ENCODE data around the gene ETS1. TPM values are rescaled to one million over a fixed set of nuclear protein-coding genes. Genes with fewer than 3 reads are reported as not detected.

ETS1 gene
- total RNA-seq, 1 experiment from 2014 or later, result 29.9 TPM

- no peak overlapping the region for H3T11ph ChIP-seq (ENCODE audit: low read length)
- H3K4ac ChIP-seq (ENCODE audit: low read depth, low read length), result no peak overlapping the region
- H4K8ac ChIP-seq (replicated peaks; ENCODE audit: insufficient read length, low read depth, low read length), result no peak overlapping the region
- H2BK120ac ChIP-seq (ENCODE audit: low read depth, low read length, poor library complexity, severe bottlenecking), result no peak overlapping the region
- no peak overlapping the region for H2BK20ac ChIP-seq (ENCODE audit: low read depth, low read length, poor library complexity, severe bottlenecking)
- no peak overlapping the region for H3K23ac ChIP-seq (ENCODE audit: insufficient read length, low read depth, low read length)
- no peak overlapping the region for H4K5ac ChIP-seq (ENCODE audit: insufficient read length, low read depth, low read length)
- H3K36me3 Mint-ChIP-seq (ENCODE audit: insufficient read depth in 1 of 3, low read depth in 3 of 3), result no peaks in the 10 kb centered on the region
- H3K79me1 ChIP-seq (ENCODE audit: insufficient read depth, low read depth, low read length, poor library complexity, severe bottlenecking), result no peaks in the 10 kb centered on the region
- no peaks in the 10 kb centered on the region for H3K23me2 ChIP-seq (ENCODE audit: insufficient read length, low read depth, low read length, poor library complexity, severe bottlenecking)
- H3K27ac ChIP-seq (ENCODE audit: insufficient read length, low read depth, low read length), result no peak overlapping the region
- H4K91ac ChIP-seq (ENCODE audit: insufficient read length, low read depth, low read length), result no peak overlapping the region
- H3K18ac ChIP-seq (ENCODE audit: insufficient read length, low read depth, low read length), result no peak overlapping the region
- no peaks in the 10 kb centered on the region for H3K27me3 Mint-ChIP-seq (ENCODE audit: low read depth)
- no peak overlapping the region for H2BK15ac ChIP-seq (ENCODE audit: low read depth, low read length)
- no CpG with 5 or more reads among the region's 5 CpGs for WGBS (ENCODE audit: extremely low coverage, insufficient read length, low lambda C conversion rate)
- H3K9ac ChIP-seq (ENCODE audit: extremely low read depth, insufficient read length, low read length), result no peak overlapping the region
- H3K4me2 ChIP-seq (ENCODE audit: insufficient read depth, insufficient read length, low read length), result no peak overlapping the region
- peaks cover 0 to under 1% of the 10 kb centered on the region in 2 experiments; a peak in 1 of 4 replicates for H3K4me1 Mint-ChIP-seq
- no peak for DNase-seq
- no peak overlapping the region for H3K56ac ChIP-seq (ENCODE audit: insufficient read length, low read depth, low read length)
- H3K9me3 ChIP-seq (ENCODE audit: control insufficient read depth, low read depth, low read length), result no peaks in the 10 kb centered on the region
- H3K27me3 ChIP-seq (ENCODE audit: insufficient read depth, low read length), result no peaks in the 10 kb centered on the region
- H3K79me2 ChIP-seq (ENCODE audit: insufficient read depth, low read length), result no peaks in the 10 kb centered on the region
- H3K4me3 Mint-ChIP-seq, result no peak overlapping the region
- no peak overlapping the region for H3K14ac ChIP-seq (ENCODE audit: insufficient read depth, low read length)
- no peaks in the 10 kb centered on the region for H3K4me1 ChIP-seq (ENCODE audit: insufficient read depth, low read length)
- no peak overlapping the region for H3K27ac Mint-ChIP-seq
- H3K9me3 Mint-ChIP-seq, result no peaks in the 10 kb centered on the region
- no peak overlapping the region for H2AFZ ChIP-seq (ENCODE audit: low read length)
- no peaks in the 10 kb centered on the region for H4K20me1 ChIP-seq (ENCODE audit: control insufficient read depth, insufficient read depth, insufficient read length)
- no peak overlapping the region for H2AK5ac ChIP-seq (ENCODE audit: insufficient read length, low read length)
- no peak overlapping the region for H2BK5ac ChIP-seq (ENCODE audit: insufficient read length, low read length)
- TF ChIP-seq CTCF (conservative IDR thresholded peaks at IDR 0.05), result no peak
- H2BK12ac ChIP-seq (ENCODE audit: insufficient read length, low read depth, low read length), result no peak overlapping the region
These were observed 169.6 kb downstream of the ETS1 start for GRCh38 chr11:128417607-128418324.

All from H9 (cell line).